Adrenal gland (tissue), 12 donors: ENCODE data around the gene MSANTD2. TPM values are rescaled to one million over a fixed set of nuclear protein-coding genes. Genes with fewer than 3 reads are reported as not detected.

ENCODE experiments used
- DNase-seq, 7 donors: peaks; one replicate each; pipeline ENCODE4 v3.0.0-alpha.2; 2019 to 2020
- H3K27ac ChIP-seq, 5 donors: fragments of 200-600 bp; sonication (generic) in 4 of 5; 1 replicate in 3 of 5; 2 replicates in 2 of 5; pipeline versions ENCODE4 v1.5.1 to v1.8.0; 2016 to 2020; ENCODE audit warnings: mild to moderate bottlenecking in 1 of 5
- H3K27me3 ChIP-seq: fragments of 200-600 bp; 2 replicates; pipeline ENCODE4 v1.8.0; 2021
- H3K36me3 ChIP-seq, 2 donors: fragments of 200-600 bp; replicated peaks in 1 of 2; 1 replicate in 1 of 2; 2 replicates in 1 of 2; pipeline versions ENCODE4 v1.5.1 to v1.8.0; 2018 to 2022
- H3K4me1 ChIP-seq, 2 donors: fragments of 200-600 bp; replicated peaks in 1 of 2; 1 replicate in 1 of 2; 2 replicates in 1 of 2; pipeline versions ENCODE4 v1.5.1 to v1.8.0; 2018 to 2021
- H3K4me3 ChIP-seq, 4 donors: fragments of 200-600 bp; sonication (generic) in 3 of 4; one replicate each; pipeline ENCODE4 v1.5.1; 2016 to 2018
- H3K9me3 ChIP-seq, 3 donors: fragments of 200-600 bp; sonication (generic) in 1 of 3; replicated peaks in 1 of 3; 1 replicate in 2 of 3; 2 replicates in 1 of 3; pipeline versions ENCODE4 v1.5.1 to v1.8.0; 2016 to 2021
- CTCF ChIP-seq, 6 experiments: fragments of 450-650 bp in 4 of 6; fragments of 200-600 bp in 2 of 6; sonication (generic) in 1 of 6; IDR thresholded peaks; 1 replicate in 5 of 6; 2 replicates in 1 of 6; pipeline versions ENCODE4 v1.5.1 to v1.8.0; 2016 to 2021; ENCODE audit warnings: antibody characterized with exemption in 6 of 6, mild to moderate bottlenecking in 2 of 6, moderate library complexity in 1 of 6
- POLR2A ChIP-seq, 2 donors: fragments of 450-650 bp; IDR thresholded peaks; one replicate each; pipeline ENCODE4 v1.6.1; 2017; ENCODE audit warnings: antibody characterized with exemption in 2 of 2, mild to moderate bottlenecking in 2 of 2, moderate library complexity in 1 of 2
- WGBS, 4 donors: extraction: QIAGEN DNeasy Blood & Tissue Kit in 2 of 4; methylation state at CpG; one replicate each; pipeline versions ENCODE4 v1.1.5 to v1.1.7; 2013 to 2017; 5-methylcytosine and 5-hydroxymethylcytosine counted together
- intact Hi-C, 2 donors: fragments of 100-400 bp; cut with DNase I; formaldehyde crosslinking; loops; one replicate each; pipeline versions ENCODE4 v1.14.1 to v1.15.0; 2022 to 2023
- polyA plus RNA-seq, 3 donors: library from polyadenylated mRNA; stranded (reverse); fragments of 200-250 nt in 2 of 3; fragments of 350-450 nt in 1 of 3; fragmentation: Illumina TruSeq in 1 of 3; extraction: RNeasy Lipid Tissue Mini Kit (QIAGEN cat#74804) in 1 of 3; gene quantifications; one replicate each; pipeline ENCODE4 v1.2.3, GENCODE V29; 2013 to 2014
- total RNA-seq, 9 donors: library from RNA; depleted of rRNA in 4 of 9; stranded (reverse); fragments of >200 nt in 4 of 9; fragments of 120-200 nt in 1 of 9; fragmentation: NEBNext Ultra II Directional in 1 of 9; extraction: Animal tissue kit (Norgen Biotek cat#: 25700) in 1 of 9; gene quantifications; one replicate each; pipeline versions ENCODE4 v1.1.0 to v1.2.4, GENCODE V29; 2013 to 2023
- donor health status: healthy with polysubstance abuse.
- donor health status: Bipolar disorder and iron deficiency.
- donor health status: DM: yes; HTN: yes; CAD: no.
- donor health status: DM: no; HTN: no; CAD: no.
- donor health status: DM: no; HTN: no; CAD: no.
- donor health status: DM: yes; HTN: yes; CAD: no.

The MSANTD2 gene
- total and polyA plus RNA-seq, 12 donors, result 4.4 to 16.8 (median 9.7) TPM

GRCh38 chr11:124837491-124837856, 37.3 kb upstream of the MSANTD2 start:
- no peaks in the 10 kb centered on the region for H3K36me3 ChIP-seq
- H3K27me3 ChIP-seq, result peaks cover 56% of the 10 kb centered on the region
- H3K27ac ChIP-seq, result no peak overlapping the region
- no peaks in the 10 kb centered on the region for H3K9me3 ChIP-seq
- intact Hi-C loops, result loop anchor here (2.0 to 5.0 kb wide), 3 partner anchors 35 to 167 kb away; partner anchors contain the start of genes MSANTD2 (in 1 of the 2), SIAE (in 1 of the 2) and SPA17 (in 1 of the 2)
- TF ChIP-seq CTCF (IDR thresholded peaks at IDR 0.05) (peak in 1 of 6 experiments; percentile 46), POLR2A (IDR thresholded peaks at IDR 0.05) (no peak)
- WGBS, 4 donors, result 17 to 24% (median 20%) methylated on average over 3 of the region's 3 CpGs
- peak in 2 of 7 donors; percentile 19 to 24 for DNase-seq
- H3K4me1 ChIP-seq, result peaks cover 8 to 14% of the 10 kb centered on the region in 2 donors
- no peak overlapping the region for H3K4me3 ChIP-seq

GRCh38 chr11:124835918-124836317, 35.7 kb upstream of the MSANTD2 start:
- Histone ChIP-seq H3K27ac (no peak overlapping the region), H3K36me3 (no peaks in the 10 kb centered on the region), H3K9me3 (no peaks in the 10 kb centered on the region), H3K4me1 (peaks cover 8 to 14% of the 10 kb centered on the region in 2 donors), H3K4me3 (peak overlapping the region in 1 of 4 donors; percentile 48), H3K27me3 (peaks cover 40% of the 10 kb centered on the region)
- DNase-seq, result no peak
- intact Hi-C loops, result loop anchor here (2.0 to 5.0 kb wide), 3 partner anchors 34 to 165 kb away; partner anchors contain the start of genes MSANTD2 (in 1 of the 2), SIAE (in 1 of the 2) and SPA17 (in 1 of the 2)
- TF ChIP-seq POLR2A (IDR thresholded peaks at IDR 0.05), result no peak
- no peak for TF ChIP-seq CTCF (IDR thresholded peaks at IDR 0.05)
- 79 to 90% (median 85%) methylated on average over 8 of the region's 8 CpGs for WGBS, 4 donors

GRCh38 chr11:124834526-124835180, 34.4 kb upstream of the MSANTD2 start:
- intact Hi-C loops, result loop anchor here (5.0 kb wide), 2 partner anchors 32 to 162 kb away; partner anchors contain the start of genes MSANTD2 (in 1 of the 2), SIAE (in 1 of the 2) and SPA17 (in 1 of the 2)
- 71 to 88% (median 78%) methylated on average over 3 of the region's 3 CpGs for WGBS, 4 donors
- Histone ChIP-seq H3K4me1 (peaks cover 5 to 10% of the 10 kb centered on the region in 2 donors), H3K27ac (no peak overlapping the region), H3K9me3 (no peaks in the 10 kb centered on the region), H3K4me3 (no peak overlapping the region), H3K27me3 (peaks cover 28% of the 10 kb centered on the region), H3K36me3 (no peaks in the 10 kb centered on the region)
- no peak for DNase-seq
- no peak for TF ChIP-seq POLR2A (IDR thresholded peaks at IDR 0.05)
- no peak for TF ChIP-seq CTCF (IDR thresholded peaks at IDR 0.05)

GRCh38 chr11:124832571-124832970, 32.4 kb upstream of the MSANTD2 start:
- Histone ChIP-seq H3K27me3 (peaks cover 10% of the 10 kb centered on the region), H3K9me3 (no peaks in the 10 kb centered on the region), H3K27ac (no peak overlapping the region), H3K4me1 (peaks cover 0 to 3% of the 10 kb centered on the region in 2 donors), H3K4me3 (no peak overlapping the region), H3K36me3 (no peaks in the 10 kb centered on the region)
- intact Hi-C loops, result no loop called here
- 62 to 74% (median 65%) methylated on average over 4 of the region's 4 CpGs for WGBS, 4 donors
- TF ChIP-seq POLR2A (IDR thresholded peaks at IDR 0.05), result no peak
- no peak for TF ChIP-seq CTCF (IDR thresholded peaks at IDR 0.05)
- no peak for DNase-seq
